OCI-LY7 (cell line): Measurements from ENCODE around the gene GPR183. TPM values are rescaled to one million over a fixed set of nuclear protein-coding genes. Genes with fewer than 3 reads are reported as not detected.
A peak's percentile ranks its signal among the peaks of the same experiment; 100 is the strongest.

Experiments used
- BruUV-seq: library from RNA; stranded (reverse); fragments of 400-500 nt; replicated peaks from 2 replicates; lab custom pipeline; 2021; lab: Mats Ljungman, UMichigan
- CTCF ChIA-PET: fragments of 300-600 bp; sonication (Branson Sonifier 250); formaldehyde crosslinking; loops from one replicate; lab custom pipeline; 2022; ENCODE audit warnings: antibody characterized with exemption; ENCODE audit not compliant: unreplicated experiment; lab: Charles Lee
- POLR2A ChIA-PET: fragments of 300-600 bp; sonication (Branson Sonifier 250); formaldehyde crosslinking; loops from one replicate; lab custom pipeline; 2022; ENCODE audit warnings: antibody characterized with exemption; lab: Charles Lee
- DNase-seq: peaks from one replicate; pipeline ENCODE4 v3.0.0-alpha.2; 2015; ENCODE audit warnings: low spot score
- H2AFZ ChIP-seq: fragments of 200-600 bp; sonication (generic), shearing (Covaris generic); 2 replicates; pipeline ENCODE4 v1.6.1; 2014; ENCODE audit warnings: mild to moderate bottlenecking, antibody characterized with exemption, low read length, moderate library complexity
- H3K27ac ChIP-seq: fragments of 200-600 bp; sonication (generic); 2 replicates; pipeline ENCODE4 v1.5.1; 2014; ENCODE audit warnings: mixed run types, low read depth, mild to moderate bottlenecking, moderate library complexity, low read length, inconsistent platforms; ENCODE audit not compliant: poor library complexity, severe bottlenecking
- H3K36me3 ChIP-seq: fragments of 200-600 bp; sonication (generic); 2 replicates; pipeline ENCODE4 v1.6.1; 2014; ENCODE audit warnings: mild to moderate bottlenecking, antibody characterized with exemption, low read length, moderate library complexity, mixed read lengths; ENCODE audit not compliant: insufficient read depth
- H3K4me1 ChIP-seq: fragments of 200-600 bp; sonication (generic); 2 replicates; pipeline ENCODE4 v1.5.1; 2014; ENCODE audit warnings: mild to moderate bottlenecking, low read length; ENCODE audit not compliant: insufficient read depth, poor library complexity, severe bottlenecking
- H3K4me2 ChIP-seq: fragments of 200-600 bp; sonication (generic); 2 replicates; pipeline ENCODE4 v1.6.1; 2014; ENCODE audit warnings: mild to moderate bottlenecking, low read length
- H3K4me3 ChIP-seq: fragments of 200-600 bp; sonication (generic); 2 replicates; pipeline ENCODE4 v1.5.1; 2014; ENCODE audit warnings: mild to moderate bottlenecking, low read depth, low read length; ENCODE audit not compliant: poor library complexity, severe bottlenecking
- H3K79me2 ChIP-seq: fragments of 200-600 bp; sonication (generic); 2 replicates; pipeline ENCODE4 v1.6.1; 2016; ENCODE audit warnings: low read depth, mild to moderate bottlenecking, low read length, moderate library complexity, mixed read lengths; ENCODE audit not compliant: insufficient read depth
- H3K9me2 ChIP-seq: fragments of 200-600 bp; sonication (generic); 2 replicates; pipeline ENCODE4 v1.6.1; 2016; ENCODE audit warnings: mild to moderate bottlenecking, low read length, mixed read lengths; ENCODE audit not compliant: insufficient read depth
- H3K9me3 ChIP-seq: fragments of 200-600 bp; sonication (generic); 2 replicates; pipeline ENCODE4 v1.6.1; 2014; ENCODE audit warnings: mild to moderate bottlenecking, mixed run types, low read length, mixed read lengths
- H4K20me1 ChIP-seq: fragments of 200-600 bp; sonication (generic); 2 replicates; pipeline ENCODE4 v1.6.1; 2014; ENCODE audit warnings: mild to moderate bottlenecking, antibody characterized with exemption, low read length, moderate library complexity, mixed read lengths; ENCODE audit not compliant: insufficient read depth
- CTCF ChIP-seq: fragments of 200-600 bp; sonication (generic); conservative IDR thresholded peaks from 2 replicates; pipeline ENCODE4 v1.5.1; 2014; ENCODE audit warnings: mild to moderate bottlenecking, antibody characterized with exemption, low read length, moderate library complexity, mixed read lengths
- EZH2phosphoT487 ChIP-seq: fragments of 200-600 bp; sonication (generic); IDR thresholded peaks from 2 replicates; pipeline ENCODE4 v1.6.1; 2018; ENCODE audit warnings: low read depth, borderline replicate concordance, mild to moderate bottlenecking, mixed run types, antibody characterized with exemption, low read length, moderate library complexity, mixed read lengths
- intact Hi-C: fragments of 100-400 bp; cut with micrococcal nuclease; formaldehyde crosslinking; loops from one replicate; pipeline ENCODE4 v1.10.0; 2022; ENCODE audit not compliant: unreplicated experiment
- total RNA-seq, 2 experiments: library from RNA; depleted of rRNA in 1 of 2; stranded (reverse); fragments of >200 nt in 1 of 2; shearing (Covaris generic) in 1 of 2; gene quantifications; 2 replicates each; pipeline ENCODE4 v1.2.3, GENCODE V29; 2014 to 2022

Gene GPR183
- total RNA-seq, 2 experiments from 2014 or later: not detected

- POLR2A ChIA-PET: interaction anchor here (0.9 to 1.2 kb wide), 2 partner anchors 83 to 91 kb away, joined by 3 to 4 read pairs; no protein-coding TSS in a partner anchor
- H3K9me3 ChIP-seq: no peaks in the 10 kb centered on the region
- peaks cover 63% of the 10 kb centered on the region for H3K4me1 ChIP-seq
- no peak for TF ChIP-seq EZH2phosphoT487
- no peak for TF ChIP-seq CTCF
- H3K36me3 ChIP-seq: peaks cover 11% of the 10 kb centered on the region
- peaks cover 14% of the 10 kb centered on the region; the same call in 1 of the 2 replicates for H3K79me2 ChIP-seq
- no peaks in the 10 kb centered on the region for H4K20me1 ChIP-seq
- no peak overlapping the region for H2AFZ ChIP-seq
- CTCF ChIA-PET: interaction anchor here (3.3 kb wide), 1 partner anchor 88 kb away, joined by 18 read pairs; no protein-coding TSS in a partner anchor
- peak overlapping the region; percentile 50 for H3K4me2 ChIP-seq
- peak overlapping the region; percentile 50 for H3K27ac ChIP-seq
- intact Hi-C loops: loop anchor here (10.0 kb wide), 1 partner anchor 419 kb away; no protein-coding TSS in a partner anchor
- no peaks in the 10 kb centered on the region for H3K9me2 ChIP-seq
- no peak overlapping the region for H3K4me3 ChIP-seq
- BruUV-seq: no TSS peak
- DNase-seq: peak; percentile 44
These were observed 43.1 kb downstream of the GPR183 start for GRCh38 chr13:99264051-99264450.

- DNase-seq: no peak
- ChIA-PET POLR2A (no interaction called here), CTCF (interaction anchor here (3.3 kb wide), 1 partner anchor 87 kb away, joined by 18 read pairs; no protein-coding TSS in a partner anchor)
- intact Hi-C loops: loop anchor here (10.0 kb wide), 1 partner anchor 418 kb away; no protein-coding TSS in a partner anchor
- H3K36me3 ChIP-seq: peaks cover 11% of the 10 kb centered on the region
- peaks cover 14% of the 10 kb centered on the region; the same call in 1 of the 2 replicates for H3K79me2 ChIP-seq
- no peaks in the 10 kb centered on the region for H3K9me2 ChIP-seq
- no peaks in the 10 kb centered on the region for H3K9me3 ChIP-seq
- H3K4me2 ChIP-seq: peak overlapping the region; percentile 50; the same call in 1 of the 2 replicates
- no peak for TF ChIP-seq EZH2phosphoT487
- H3K27ac ChIP-seq: peak overlapping the region; percentile 50
- no peak overlapping the region for H3K4me3 ChIP-seq
- BruUV-seq: no TSS peak
- no peak overlapping the region for H2AFZ ChIP-seq
- H3K4me1 ChIP-seq: peaks cover 68% of the 10 kb centered on the region
- H4K20me1 ChIP-seq: no peaks in the 10 kb centered on the region
These were observed 43.9 kb downstream of the GPR183 start for GRCh38 chr13:99263126-99263785.

GRCh38 chr13:99261059-99261458 lies 46.1 kb downstream of the GPR183 start:
- Histone ChIP-seq H4K20me1 (0 out of 2 replicates have a peak, but pooled peaks cover 1% of the 10 kb centered on the region), H2AFZ (no peak overlapping the region), H3K27ac (no peak overlapping the region), H3K4me2 (peak overlapping the region; percentile 52), H3K36me3 (peaks cover 13% of the 10 kb centered on the region), H3K4me1 (peaks cover 68% of the 10 kb centered on the region), H3K79me2 (peaks cover 35% of the 10 kb centered on the region), H3K9me3 (no peaks in the 10 kb centered on the region), H3K4me3 (no peak overlapping the region), H3K9me2 (no peaks in the 10 kb centered on the region)
- CTCF ChIA-PET: no interaction called here
- POLR2A ChIA-PET: no interaction called here
- DNase-seq: peak; percentile 41
- TF ChIP-seq CTCF: no peak
- no peak for TF ChIP-seq EZH2phosphoT487
- intact Hi-C loops: loop anchor here (10.0 kb wide), 1 partner anchor 416 kb away; no protein-coding TSS in a partner anchor
- BruUV-seq: no TSS peak
